ENCODE measurements around the gene AARS1. TPM values are rescaled to one million over a fixed set of nuclear protein-coding genes. Genes with fewer than 3 reads are reported as not detected.
"Not testable (repeated sequence)": the region's sequence is repeated elsewhere in the genome, so short reads cannot be mapped to it uniquely, and the experiment has no call there.

The AARS1 gene
- total RNA-seq, 1 donor from 2014 or later: 297 TPM

DNA sequence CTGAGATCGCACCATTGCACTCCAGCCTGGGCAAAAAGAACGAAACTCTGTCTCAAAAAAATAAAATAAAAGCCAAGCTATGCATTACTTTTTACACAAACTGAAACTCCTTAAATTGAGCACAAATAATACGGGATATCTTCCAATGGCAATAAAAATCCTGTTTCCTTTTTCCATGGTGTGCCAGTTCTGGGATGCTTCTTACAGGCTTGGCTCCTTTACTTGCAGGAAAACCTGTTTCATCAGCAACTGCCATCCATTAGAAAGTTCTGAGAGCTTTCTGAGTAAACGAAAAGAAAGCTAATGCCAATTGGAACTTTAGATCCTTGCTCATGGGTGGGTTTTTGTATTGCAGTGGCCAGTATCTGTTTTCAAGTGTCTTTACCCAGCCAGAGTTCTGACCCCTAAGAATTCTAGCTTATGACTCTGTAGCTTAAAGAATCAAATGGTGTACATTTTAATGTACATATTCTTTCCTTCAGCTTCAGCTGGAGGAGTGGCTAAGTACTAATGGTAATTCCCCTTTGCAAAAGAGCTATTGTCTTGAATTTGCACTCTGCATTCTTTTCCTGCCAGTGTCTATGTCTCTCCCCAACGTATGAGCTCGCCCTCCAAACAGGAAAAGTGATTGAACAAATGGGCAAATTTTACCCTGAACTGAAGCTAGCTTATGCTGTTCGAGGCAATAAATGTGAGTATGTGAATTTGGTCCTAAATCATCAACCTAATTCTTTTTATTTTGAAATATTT lies 35.9 kb upstream of the AARS1 start:
- DNase-seq (ENCODE audit: extremely low spot score, unreplicated experiment): no peak
- no peaks in the 10 kb centered on the region for H3K4me1 Mint-ChIP-seq (ENCODE audit: unreplicated experiment)
- no peaks in the 10 kb centered on the region for H3K27me3 Mint-ChIP-seq (ENCODE audit: unreplicated experiment)
- no peak overlapping the region for H3K27ac Mint-ChIP-seq (ENCODE audit: unreplicated experiment)
- no peaks in the 10 kb centered on the region for H3K9me3 Mint-ChIP-seq (ENCODE audit: unreplicated experiment)
- H3K4me3 Mint-ChIP-seq (ENCODE audit: unreplicated experiment): no peak overlapping the region
- H3K36me3 Mint-ChIP-seq (ENCODE audit: unreplicated experiment): peaks cover 28% of the 10 kb centered on the region
- TF ChIP-seq, protein P1, sequence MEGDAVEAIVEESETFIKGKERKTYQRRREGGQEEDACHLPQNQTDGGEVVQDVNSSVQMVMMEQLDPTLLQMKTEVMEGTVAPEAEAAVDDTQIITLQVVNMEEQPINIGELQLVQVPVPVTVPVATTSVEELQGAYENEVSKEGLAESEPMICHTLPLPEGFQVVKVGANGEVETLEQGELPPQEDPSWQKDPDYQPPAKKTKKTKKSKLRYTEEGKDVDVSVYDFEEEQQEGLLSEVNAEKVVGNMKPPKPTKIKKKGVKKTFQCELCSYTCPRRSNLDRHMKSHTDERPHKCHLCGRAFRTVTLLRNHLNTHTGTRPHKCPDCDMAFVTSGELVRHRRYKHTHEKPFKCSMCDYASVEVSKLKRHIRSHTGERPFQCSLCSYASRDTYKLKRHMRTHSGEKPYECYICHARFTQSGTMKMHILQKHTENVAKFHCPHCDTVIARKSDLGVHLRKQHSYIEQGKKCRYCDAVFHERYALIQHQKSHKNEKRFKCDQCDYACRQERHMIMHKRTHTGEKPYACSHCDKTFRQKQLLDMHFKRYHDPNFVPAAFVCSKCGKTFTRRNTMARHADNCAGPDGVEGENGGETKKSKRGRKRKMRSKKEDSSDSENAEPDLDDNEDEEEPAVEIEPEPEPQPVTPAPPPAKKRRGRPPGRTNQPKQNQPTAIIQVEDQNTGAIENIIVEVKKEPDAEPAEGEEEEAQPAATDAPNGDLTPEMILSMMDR (IDR thresholded peaks at IDR 0.05): no peak

DNA sequence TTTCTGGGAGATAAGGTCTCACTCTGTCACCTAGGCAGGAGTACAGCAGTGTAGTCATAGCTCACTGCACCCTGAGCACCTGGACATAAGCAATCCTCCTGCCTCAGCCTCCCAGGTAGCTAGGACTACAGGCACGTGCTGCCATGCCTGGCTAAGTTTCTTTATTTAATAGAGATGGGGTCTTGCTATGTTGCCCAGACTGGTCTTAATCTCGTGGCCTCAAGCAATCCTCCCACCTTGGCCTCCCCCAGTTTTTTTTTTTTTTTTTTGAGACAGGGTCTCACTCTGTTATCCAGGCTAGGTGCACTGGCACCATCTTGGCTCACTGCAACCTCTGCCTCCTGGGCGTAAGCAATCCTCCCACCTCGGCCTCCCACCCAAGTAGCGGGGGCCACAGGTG lies 30.8 kb upstream of the AARS1 start:
- Mint-ChIP-seq H3K36me3 (ENCODE audit: unreplicated experiment) (peaks cover 19% of the 10 kb centered on the region), H3K4me3 (ENCODE audit: unreplicated experiment) (no peak overlapping the region), H3K27ac (ENCODE audit: unreplicated experiment) (no peak overlapping the region), H3K9me3 (ENCODE audit: unreplicated experiment) (no peaks in the 10 kb centered on the region), H3K27me3 (ENCODE audit: unreplicated experiment) (no peaks in the 10 kb centered on the region), H3K4me1 (ENCODE audit: unreplicated experiment) (no peaks in the 10 kb centered on the region)
- no peak for DNase-seq (ENCODE audit: extremely low spot score, unreplicated experiment)
- TF ChIP-seq, protein P1 (IDR thresholded peaks at IDR 0.05): no peak

DNA sequence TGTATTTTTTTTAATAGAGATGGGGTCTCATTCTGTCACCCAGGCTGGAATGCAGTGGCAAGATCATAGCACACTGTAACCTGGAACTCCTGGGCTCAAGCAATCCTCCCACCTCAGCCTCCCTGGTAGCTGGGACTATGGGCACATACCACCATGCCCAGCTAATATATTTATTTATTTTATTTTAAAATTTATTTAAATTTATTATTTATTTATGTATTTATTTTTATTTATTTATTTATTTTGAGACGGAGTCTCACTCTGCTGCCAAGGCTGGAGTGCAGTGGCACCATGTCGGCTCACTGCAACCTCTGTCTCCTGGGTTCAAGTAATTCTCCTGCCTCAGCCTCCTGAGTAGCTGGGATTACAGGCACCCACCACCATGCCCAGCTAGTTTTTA lies 18.4 kb upstream of the AARS1 start:
- not testable (repeated sequence) for H3K27me3 Mint-ChIP-seq (ENCODE audit: unreplicated experiment); H3K36me3 Mint-ChIP-seq (ENCODE audit: unreplicated experiment); H3K4me1 Mint-ChIP-seq (ENCODE audit: unreplicated experiment); H3K27ac Mint-ChIP-seq (ENCODE audit: unreplicated experiment); H3K4me3 Mint-ChIP-seq (ENCODE audit: unreplicated experiment); DNase-seq (ENCODE audit: extremely low spot score, unreplicated experiment); H3K9me3 Mint-ChIP-seq (ENCODE audit: unreplicated experiment)

DNA sequence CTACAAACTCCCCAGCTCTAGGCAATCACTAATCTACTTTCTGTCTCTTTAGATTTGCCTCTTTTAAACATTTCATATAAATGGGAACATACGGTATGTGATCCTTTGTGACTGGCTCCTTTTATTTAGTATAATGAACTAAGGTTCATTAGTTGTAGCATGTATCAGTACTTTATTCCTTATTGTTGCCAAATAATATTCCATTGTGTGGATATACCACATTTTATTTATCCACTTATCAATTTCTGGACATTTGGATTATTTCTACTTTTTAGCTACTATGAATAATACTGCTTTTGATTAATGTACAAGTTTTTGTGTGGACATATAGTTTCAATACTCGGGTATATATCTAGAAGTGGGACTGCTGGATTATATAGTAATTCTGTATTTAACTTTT lies 17.6 kb upstream of the AARS1 start:
- Mint-ChIP-seq H3K27ac (ENCODE audit: unreplicated experiment) (no peak overlapping the region), H3K27me3 (ENCODE audit: unreplicated experiment) (no peaks in the 10 kb centered on the region), H3K9me3 (ENCODE audit: unreplicated experiment) (no peaks in the 10 kb centered on the region), H3K4me1 (ENCODE audit: unreplicated experiment) (peaks cover 7% of the 10 kb centered on the region), H3K36me3 (ENCODE audit: unreplicated experiment) (peaks cover 6% of the 10 kb centered on the region), H3K4me3 (ENCODE audit: unreplicated experiment) (no peak overlapping the region)
- TF ChIP-seq, protein P1 (IDR thresholded peaks at IDR 0.05): no peak
- DNase-seq (ENCODE audit: extremely low spot score, unreplicated experiment): no peak

DNA sequence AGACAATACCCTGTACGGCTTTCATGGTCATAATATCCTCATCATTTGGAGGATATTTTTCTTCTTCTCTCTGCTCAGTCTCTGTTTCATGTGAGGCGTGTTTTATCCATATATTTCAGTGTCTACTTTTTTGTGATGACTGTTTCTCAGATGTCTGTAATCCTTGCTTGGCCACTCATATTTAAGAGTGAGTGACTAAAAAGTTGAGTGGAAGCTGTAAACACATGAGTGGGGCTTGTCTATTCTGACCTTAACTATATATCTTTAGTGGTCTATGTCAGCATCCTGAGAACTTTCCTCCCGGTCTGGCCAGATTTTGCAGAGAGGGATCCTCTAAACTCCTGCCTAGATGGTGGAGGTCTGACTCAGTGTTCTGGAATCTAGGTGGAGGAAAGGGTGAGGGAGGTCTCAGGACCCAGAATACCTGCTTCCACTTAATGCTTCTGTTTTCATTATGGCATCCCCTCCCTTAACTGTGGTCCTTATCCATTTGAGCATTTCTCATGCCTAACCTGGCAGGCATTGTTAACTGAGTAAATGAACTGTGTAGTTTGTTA lies 15.7 kb upstream of the AARS1 start:
- H3K36me3 Mint-ChIP-seq (ENCODE audit: unreplicated experiment): peaks cover 20% of the 10 kb centered on the region
- no peak for DNase-seq (ENCODE audit: extremely low spot score, unreplicated experiment)

More for the DNA sequence above, 15.7 kb upstream of the AARS1 start:
- no peaks in the 10 kb centered on the region for H3K27me3 Mint-ChIP-seq (ENCODE audit: unreplicated experiment)
- H3K27ac Mint-ChIP-seq (ENCODE audit: unreplicated experiment): no peak overlapping the region
- peaks cover 11% of the 10 kb centered on the region for H3K9me3 Mint-ChIP-seq (ENCODE audit: unreplicated experiment)
- peaks cover 11% of the 10 kb centered on the region for H3K4me1 Mint-ChIP-seq (ENCODE audit: unreplicated experiment)
- TF ChIP-seq, protein P1 (IDR thresholded peaks at IDR 0.05): no peak
- H3K4me3 Mint-ChIP-seq (ENCODE audit: unreplicated experiment): no peak overlapping the region

Data from osteocyte (in vitro differentiated cells).